Breast epithelium (tissue), 4 donors: ENCODE measurements around the gene VDAC1. TPM values are rescaled to one million over a fixed set of nuclear protein-coding genes. Genes with fewer than 3 reads are reported as not detected.
"Not testable (repeated sequence)": the region's sequence is repeated elsewhere in the genome, so short reads cannot be mapped to it uniquely, and the experiment has no call there.

ENCODE experiments used
- DNase-seq, 2 donors: peaks; one replicate each; pipeline ENCODE4 v3.0.0-alpha.2; 2019; ENCODE audit warnings: low spot score in 2 of 2
- H3K27ac ChIP-seq, 2 donors: fragments of 200-600 bp; sonication (generic) in 1 of 2; one replicate each; pipeline ENCODE4 v1.5.1; 2016 to 2019; ENCODE audit warnings: mild to moderate bottlenecking in 1 of 2
- H3K27me3 ChIP-seq, 2 donors: fragments of 200-600 bp; sonication (generic) in 1 of 2; one replicate each; pipeline versions ENCODE4 v1.5.1 to v1.6.0; 2017 to 2019; ENCODE audit warnings: control low read depth in 1 of 2, mild to moderate bottlenecking in 1 of 2
- H3K36me3 ChIP-seq: fragments of 200-600 bp; one replicate; pipeline ENCODE4 v1.5.1; 2019
- H3K4me1 ChIP-seq, 2 donors: fragments of 200-600 bp; sonication (generic); one replicate each; pipeline ENCODE4 v1.5.1; 2016 to 2019; ENCODE audit warnings: control low read depth in 1 of 2
- H3K4me3 ChIP-seq, 3 donors: fragments of 200-600 bp; sonication (generic); 1 replicate in 2 of 3; 2 replicates in 1 of 3; pipeline ENCODE4 v1.5.1; 2016 to 2019; ENCODE audit warnings: mild to moderate bottlenecking in 3 of 3, moderate library complexity in 2 of 3
- H3K9me3 ChIP-seq, 2 donors: fragments of 200-600 bp; sonication (generic) in 1 of 2; one replicate each; pipeline ENCODE4 v1.5.1; 2016 to 2019; ENCODE audit warnings: control low read depth in 1 of 2
- CTCF ChIP-seq, 3 donors: fragments of 450-650 bp; IDR thresholded peaks; one replicate each; pipeline ENCODE4 v1.5.1; 2016 to 2017; ENCODE audit warnings: antibody characterized with exemption in 3 of 3, mild to moderate bottlenecking in 3 of 3, moderate library complexity in 3 of 3
- POLR2A ChIP-seq: fragments of 450-650 bp; IDR thresholded peaks from one replicate; pipeline ENCODE4 v1.6.1; 2016; ENCODE audit warnings: antibody characterized with exemption, mild to moderate bottlenecking, moderate library complexity
- POLR2AphosphoS5 ChIP-seq, 3 donors: sonication (generic); formaldehyde crosslinking; IDR thresholded peaks; one replicate each; pipeline ENCODE4 v1.6.1; 2017; ENCODE audit warnings: antibody characterized with exemption in 3 of 3
- intact Hi-C: fragments of 100-400 bp; cut with DNase I; formaldehyde crosslinking; loops from one replicate; pipeline ENCODE4 v1.15.1; 2023; ENCODE audit warnings: low total_unique reads
- total RNA-seq, 3 donors: library from RNA; depleted of rRNA; stranded (reverse); fragments of >200 nt; gene quantifications; one replicate each; pipeline ENCODE4 v1.1.0, GENCODE V29; 2016

The VDAC1 gene
- total RNA-seq, 3 donors from 2014 or later = 113 to 141 (median 118) TPM

- Histone ChIP-seq H3K27me3 (no peaks in the 10 kb centered on the region), H3K4me3 (no peak overlapping the region), H3K27ac (no peak overlapping the region), H3K9me3 (no peaks in the 10 kb centered on the region), H3K36me3 (no peaks in the 10 kb centered on the region), H3K4me1 (peaks cover 0 to 8% of the 10 kb centered on the region in 2 donors)
- no peak for DNase-seq
- intact Hi-C loops = loop anchor here (2.0 kb wide), 1 partner anchor 25 kb away; no protein-coding TSS in a partner anchor
- no peak for TF ChIP-seq POLR2A
- TF ChIP-seq CTCF (IDR thresholded peaks at IDR 0.05) = no peak
- TF ChIP-seq POLR2AphosphoS5 (IDR thresholded peaks at IDR 0.05) = no peak
Observed at GRCh38 chr5:133941456-133942196, 63.1 kb downstream of the VDAC1 start.

- TF ChIP-seq POLR2AphosphoS5 (IDR thresholded peaks at IDR 0.05) (no peak), CTCF (IDR thresholded peaks at IDR 0.05) (no peak), POLR2A (no peak)
- intact Hi-C loops = no loop called here
- no peak for DNase-seq
- Histone ChIP-seq H3K4me3 (no peak overlapping the region), H3K4me1 (peaks cover 0 to 8% of the 10 kb centered on the region in 2 donors), H3K9me3 (no peaks in the 10 kb centered on the region), H3K36me3 (no peaks in the 10 kb centered on the region), H3K27me3 (no peaks in the 10 kb centered on the region), H3K27ac (no peak overlapping the region)
Observed at GRCh38 chr5:133939668-133940067, 65.1 kb downstream of the VDAC1 start.

- intact Hi-C loops = no loop called here
- Histone ChIP-seq H3K4me1 (peaks cover 0 to 8% of the 10 kb centered on the region in 2 donors), H3K27me3 (no peaks in the 10 kb centered on the region)
Observed at GRCh38 chr5:133938929-133939328, 65.8 kb downstream of the VDAC1 start.

GRCh38 chr5:133938039-133938821, 66.5 kb downstream of the VDAC1 start:
- intact Hi-C loops = no loop called here
- no peak for DNase-seq
- Histone ChIP-seq H3K36me3 (no peaks in the 10 kb centered on the region), H3K4me1 (peaks cover 0 to 4% of the 10 kb centered on the region in 2 donors), H3K9me3 (no peaks in the 10 kb centered on the region), H3K4me3 (no peak overlapping the region), H3K27me3 (no peaks in the 10 kb centered on the region), H3K27ac (no peak overlapping the region)
- TF ChIP-seq CTCF (IDR thresholded peaks at IDR 0.05) = no peak
- no peak for TF ChIP-seq POLR2AphosphoS5 (IDR thresholded peaks at IDR 0.05)
- no peak for TF ChIP-seq POLR2A

More at GRCh38 chr5:133938929-133939328, 65.8 kb downstream of the VDAC1 start:
- Histone ChIP-seq H3K9me3 (no peaks in the 10 kb centered on the region), H3K4me3 (no peak overlapping the region), H3K36me3 (no peaks in the 10 kb centered on the region), H3K27ac (no peak overlapping the region)
- TF ChIP-seq CTCF (IDR thresholded peaks at IDR 0.05) = no peak
- no peak for TF ChIP-seq POLR2A
- TF ChIP-seq POLR2AphosphoS5 (IDR thresholded peaks at IDR 0.05) = no peak
- DNase-seq = no peak

GRCh38 chr5:133937628-133938027, 67.1 kb downstream of the VDAC1 start:
- H3K27me3 ChIP-seq, DNase-seq, H3K4me1 ChIP-seq, H3K4me3 ChIP-seq, H3K27ac ChIP-seq, H3K9me3 ChIP-seq, intact Hi-C loops, H3K36me3 ChIP-seq: not testable (repeated sequence)
